Measurements from ENCODE around the gene NDUFS8.

NDUFS8 gene

GRCh38 chr11:68061508-68061907 lies 31.0 kb downstream of the NDUFS8 start:
- H3K9me3 ChIP-seq (ENCODE audit: control insufficient read depth, low read length), result no peaks in the 10 kb centered on the region
- H3K36me3 ChIP-seq (ENCODE audit: control insufficient read depth, insufficient read depth, low read length), result no peaks in the 10 kb centered on the region
- H3K27ac ChIP-seq, result no peak overlapping the region
- H3K9ac ChIP-seq, result no peak overlapping the region
- TF ChIP-seq, protein P1, sequence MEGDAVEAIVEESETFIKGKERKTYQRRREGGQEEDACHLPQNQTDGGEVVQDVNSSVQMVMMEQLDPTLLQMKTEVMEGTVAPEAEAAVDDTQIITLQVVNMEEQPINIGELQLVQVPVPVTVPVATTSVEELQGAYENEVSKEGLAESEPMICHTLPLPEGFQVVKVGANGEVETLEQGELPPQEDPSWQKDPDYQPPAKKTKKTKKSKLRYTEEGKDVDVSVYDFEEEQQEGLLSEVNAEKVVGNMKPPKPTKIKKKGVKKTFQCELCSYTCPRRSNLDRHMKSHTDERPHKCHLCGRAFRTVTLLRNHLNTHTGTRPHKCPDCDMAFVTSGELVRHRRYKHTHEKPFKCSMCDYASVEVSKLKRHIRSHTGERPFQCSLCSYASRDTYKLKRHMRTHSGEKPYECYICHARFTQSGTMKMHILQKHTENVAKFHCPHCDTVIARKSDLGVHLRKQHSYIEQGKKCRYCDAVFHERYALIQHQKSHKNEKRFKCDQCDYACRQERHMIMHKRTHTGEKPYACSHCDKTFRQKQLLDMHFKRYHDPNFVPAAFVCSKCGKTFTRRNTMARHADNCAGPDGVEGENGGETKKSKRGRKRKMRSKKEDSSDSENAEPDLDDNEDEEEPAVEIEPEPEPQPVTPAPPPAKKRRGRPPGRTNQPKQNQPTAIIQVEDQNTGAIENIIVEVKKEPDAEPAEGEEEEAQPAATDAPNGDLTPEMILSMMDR (IDR thresholded peaks at IDR 0.05), result no peak
- H3K4me3 ChIP-seq (ENCODE audit: low read depth, low read length), result no peak overlapping the region
- H3K4me1 ChIP-seq, result no peaks in the 10 kb centered on the region
- H3K4me2 ChIP-seq (ENCODE audit: low read length), result no peak overlapping the region
- H2AFZ ChIP-seq, result no peak overlapping the region
- no peaks in the 10 kb centered on the region for H3K27me3 ChIP-seq (ENCODE audit: control insufficient read depth, insufficient read depth, low read length)
- H3K79me2 ChIP-seq, result no peaks in the 10 kb centered on the region

DNA sequence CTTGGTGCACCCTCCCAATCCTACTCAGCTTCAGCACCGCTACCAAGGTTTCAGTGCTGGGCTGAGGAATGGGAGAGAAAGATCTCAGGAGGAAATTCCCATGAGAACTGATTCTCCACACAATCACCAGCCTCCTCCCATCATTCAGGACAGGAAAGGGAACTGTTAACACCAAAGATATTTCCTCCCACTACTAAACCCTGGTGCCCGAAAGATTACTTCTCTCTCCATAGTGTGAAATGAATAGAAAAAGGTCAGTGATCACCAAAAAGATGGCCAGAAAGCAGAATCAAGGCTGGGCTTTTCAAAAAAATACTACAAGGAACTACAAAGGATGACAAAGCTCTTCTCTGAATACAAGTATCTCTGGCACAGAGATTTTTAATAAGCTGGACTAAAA lies 34.4 kb downstream of the NDUFS8 start:
- H3K9ac ChIP-seq, result no peak overlapping the region

GRCh38 chr11:68065841-68066240 lies 35.4 kb downstream of the NDUFS8 start:
- Histone ChIP-seq H3K4me3 (ENCODE audit: low read depth, low read length) (no peak overlapping the region), H2AFZ (no peak overlapping the region), H3K4me2 (ENCODE audit: low read length) (no peak overlapping the region), H3K4me1 (no peaks in the 10 kb centered on the region), H3K27ac (no peak overlapping the region), H3K27me3 (ENCODE audit: control insufficient read depth, insufficient read depth, low read length) (no peaks in the 10 kb centered on the region), H3K9ac (no peak overlapping the region), H3K36me3 (ENCODE audit: control insufficient read depth, insufficient read depth, low read length) (no peaks in the 10 kb centered on the region), H3K9me3 (ENCODE audit: control insufficient read depth, low read length) (no peaks in the 10 kb centered on the region), H3K79me2 (no peaks in the 10 kb centered on the region)
- TF ChIP-seq, protein P1 (IDR thresholded peaks at IDR 0.05), result no peak

More for the DNA sequence above, 34.4 kb downstream of the NDUFS8 start:
- Histone ChIP-seq H3K4me1 (no peaks in the 10 kb centered on the region), H3K36me3 (ENCODE audit: control insufficient read depth, insufficient read depth, low read length) (no peaks in the 10 kb centered on the region), H2AFZ (no peak overlapping the region), H3K9me3 (ENCODE audit: control insufficient read depth, low read length) (no peaks in the 10 kb centered on the region), H3K27ac (no peak overlapping the region), H3K4me3 (ENCODE audit: low read depth, low read length) (no peak overlapping the region), H3K27me3 (ENCODE audit: control insufficient read depth, insufficient read depth, low read length) (no peaks in the 10 kb centered on the region), H3K4me2 (ENCODE audit: low read length) (no peak overlapping the region), H3K79me2 (no peaks in the 10 kb centered on the region)
- TF ChIP-seq, protein P1 (IDR thresholded peaks at IDR 0.05), result no peak

DNA sequence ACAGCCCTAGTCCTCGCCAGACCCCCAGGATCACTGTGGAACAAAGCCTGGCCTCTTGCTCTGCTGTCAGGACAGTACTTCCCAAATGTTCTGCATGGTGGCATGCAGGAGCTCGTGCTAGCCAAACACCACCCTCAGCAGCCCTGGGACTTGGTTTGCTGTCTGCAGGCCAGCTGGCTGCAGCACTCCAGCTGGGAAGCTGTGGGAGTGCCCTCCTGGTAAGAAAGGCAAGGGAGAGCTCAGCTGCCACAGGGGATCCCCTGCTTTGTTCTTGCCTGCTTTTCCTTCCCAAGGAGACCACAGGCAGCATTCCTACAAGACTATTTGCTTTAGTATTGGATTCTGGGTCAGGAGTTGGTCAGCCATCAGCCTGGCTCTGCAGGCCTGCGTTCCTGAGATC lies 36.3 kb downstream of the NDUFS8 start:
- H3K9ac ChIP-seq, result no peak overlapping the region
- H3K4me1 ChIP-seq, result no peaks in the 10 kb centered on the region
- H2AFZ ChIP-seq, result no peak overlapping the region
- H3K27me3 ChIP-seq (ENCODE audit: control insufficient read depth, insufficient read depth, low read length), result no peaks in the 10 kb centered on the region
- H3K36me3 ChIP-seq (ENCODE audit: control insufficient read depth, insufficient read depth, low read length), result no peaks in the 10 kb centered on the region
- no peak overlapping the region for H3K4me2 ChIP-seq (ENCODE audit: low read length)
- TF ChIP-seq, protein P1 (IDR thresholded peaks at IDR 0.05), result no peak
- no peak overlapping the region for H3K27ac ChIP-seq
- no peaks in the 10 kb centered on the region for H3K9me3 ChIP-seq (ENCODE audit: control insufficient read depth, low read length)
- no peak overlapping the region for H3K4me3 ChIP-seq (ENCODE audit: low read depth, low read length)
- H3K79me2 ChIP-seq, result no peaks in the 10 kb centered on the region

- Histone ChIP-seq H3K4me3 (ENCODE audit: low read depth, low read length) (no peak overlapping the region), H3K4me2 (ENCODE audit: low read length) (no peak overlapping the region), H3K27ac (no peak overlapping the region), H3K9ac (no peak overlapping the region), H3K36me3 (ENCODE audit: control insufficient read depth, insufficient read depth, low read length) (no peaks in the 10 kb centered on the region), H3K9me3 (ENCODE audit: control insufficient read depth, low read length) (no peaks in the 10 kb centered on the region), H2AFZ (no peak overlapping the region), H3K27me3 (ENCODE audit: control insufficient read depth, insufficient read depth, low read length) (no peaks in the 10 kb centered on the region), H3K4me1 (no peaks in the 10 kb centered on the region), H3K79me2 (no peaks in the 10 kb centered on the region)
- TF ChIP-seq, protein P1 (IDR thresholded peaks at IDR 0.05), result no peak
Measured at GRCh38 chr11:68067991-68068390, 37.5 kb downstream of the NDUFS8 start.
